ENCODE measurements around the gene SDCBP2. TPM values are rescaled to one million over a fixed set of nuclear protein-coding genes. Genes with fewer than 3 reads are reported as not detected.

Gene SDCBP2
- total and polyA plus RNA-seq, 2 of the 13 experiments (the other 11 are each of a cell fraction or from before 2014, with no cell fraction given), result 1.2 to 2.4 TPM

DNA sequence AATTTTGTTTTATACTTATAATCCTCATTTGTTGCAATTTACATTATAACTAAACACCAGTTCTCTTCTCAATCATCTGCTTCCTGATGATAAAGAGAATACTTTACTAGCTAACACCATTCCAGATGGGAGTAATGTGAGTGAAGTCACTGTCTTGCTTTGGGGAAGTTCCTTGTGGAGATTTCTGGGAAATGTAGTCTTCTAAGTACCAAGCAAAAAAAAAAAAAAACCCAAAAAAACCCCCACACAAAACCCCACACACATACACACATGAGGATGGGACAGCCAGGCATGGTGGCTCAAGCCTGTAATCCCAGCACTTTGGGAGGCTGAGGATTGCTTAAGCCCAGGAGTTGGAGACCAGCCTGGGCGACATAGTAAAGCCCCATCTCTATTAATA, 65.1 kb downstream of the SDCBP2 start:
- Histone ChIP-seq H3K79me2 (ENCODE audit: insufficient read depth, low read length) (no peaks in the 10 kb centered on the region), H3K27me3 (ENCODE audit: control insufficient read depth in 1 of 2, insufficient read depth in 2 of 2, low read length in 2 of 2) (peaks cover 15 to 44% of the 10 kb centered on the region in 2 experiments), H2AFZ (ENCODE audit: low read length) (no peak overlapping the region), H3K9me3 (ENCODE audit: low read length) (no peaks in the 10 kb centered on the region), H3K4me1 (ENCODE audit: insufficient read depth, low read length) (no peaks in the 10 kb centered on the region; the same call in 1 of the 2 replicates), H3K4me3 (replicated peaks in 1 of 3; ENCODE audit: insufficient read depth in 1 of 3, low read depth in 2 of 3, low read length in 3 of 3) (no peak overlapping the region), H3K36me3 (replicated peaks in 1 of 2; ENCODE audit: control insufficient read depth in 1 of 2, insufficient read depth in 2 of 2, low read length in 2 of 2) (no peaks in the 10 kb centered on the region), H4K20me1 (ENCODE audit: insufficient read depth, low read length) (no peaks in the 10 kb centered on the region), H3K9ac (ENCODE audit: insufficient read depth, low read depth, low read length) (no peak overlapping the region), H3K4me2 (ENCODE audit: low read depth, low read length) (no peak overlapping the region), H3K27ac (ENCODE audit: extremely low read length, insufficient read depth, low read length) (no peak overlapping the region)
- TF ChIP-seq THAP9 (CRISPR knock-in tag; IDR thresholded peaks at IDR 0.05; ENCODE audit: borderline replicate concordance), result no peak
- TF ChIP-seq NFE2L1 (CRISPR knock-in tag; IDR thresholded peaks at IDR 0.05; ENCODE audit: borderline replicate concordance), result no peak
- TF ChIP-seq ZNF672 (CRISPR knock-in tag; IDR thresholded peaks at IDR 0.05), result no peak
- TF ChIP-seq ZNF121 (CRISPR knock-in tag; IDR thresholded peaks at IDR 0.05), result no peak
- no peak for TF ChIP-seq NR2F1 (CRISPR knock-in tag; IDR thresholded peaks at IDR 0.05)
- TF ChIP-seq U2AF1 (optimal IDR thresholded peaks at IDR 0.05; ENCODE audit: low read depth, low read length), result no peak
- no peak for TF ChIP-seq ZNF691 (CRISPR knock-in tag; IDR thresholded peaks at IDR 0.05; ENCODE audit: borderline replicate concordance, low read depth)
- no peak for TF ChIP-seq REL (CRISPR knock-in tag; conservative IDR thresholded peaks at IDR 0.05)
- no peak for TF ChIP-seq TBL1XR1 (IDR thresholded peaks at IDR 0.05; ENCODE audit: borderline replicate concordance, low read length, partially characterized antibody)
- no peak for TF ChIP-seq XBP1 (CRISPR knock-in tag; IDR thresholded peaks at IDR 0.05)
- TF ChIP-seq ZNF746 (CRISPR knock-in tag; IDR thresholded peaks at IDR 0.05), result no peak
- TF ChIP-seq, protein P1, sequence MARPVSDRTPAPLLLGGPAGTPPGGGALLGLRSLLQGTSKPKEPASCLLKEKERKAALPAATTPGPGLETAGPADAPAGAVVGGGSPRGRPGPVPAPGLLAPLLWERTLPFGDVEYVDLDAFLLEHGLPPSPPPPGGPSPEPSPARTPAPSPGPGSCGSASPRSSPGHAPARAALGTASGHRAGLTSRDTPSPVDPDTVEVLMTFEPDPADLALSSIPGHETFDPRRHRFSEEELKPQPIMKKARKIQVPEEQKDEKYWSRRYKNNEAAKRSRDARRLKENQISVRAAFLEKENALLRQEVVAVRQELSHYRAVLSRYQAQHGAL (CRISPR knock-in tag; IDR thresholded peaks at IDR 0.05; ENCODE audit: not compliant biosample characterization), result no peak
- no peak for TF ChIP-seq KMT2A (CRISPR knock-in tag; IDR thresholded peaks at IDR 0.05)
- no peak for TF ChIP-seq ZC3H4 (CRISPR knock-in tag; IDR thresholded peaks at IDR 0.05; ENCODE audit: borderline replicate concordance)
- TF ChIP-seq CBFB (CRISPR knock-in tag; IDR thresholded peaks at IDR 0.05), result no peak
- TF ChIP-seq ZNF230 (CRISPR knock-in tag; IDR thresholded peaks at IDR 0.05), result no peak
- POLR2A ChIA-PET, result no interaction called here
- BruUV-seq (replicated peaks), result no TSS peak
- no peak for FAIRE-seq
- WGBS (ENCODE audit: low lambda C conversion rate), result 0% methylated on average over 1 of the region's 1 CpG
- no peak for ATAC-seq
- intact Hi-C loops (cut with micrococcal nuclease; ENCODE audit: unreplicated experiment), result no loop called here
- in situ Hi-C loops (cut with HindIII; ENCODE audit: extremely low pct_ligation_motif_present, low pct_unique_long_range_greater_than_20kb), result no loop called here
- CTCF ChIA-PET (ENCODE audit: low intra/inter-chr PET ratio, low total read pairs), result no interaction called here
- DNase-seq (ENCODE audit: low spot score), result no peak
